RPMI7951 (cell line): ENCODE data around the gene FERMT2. TPM values are rescaled to one million over a fixed set of nuclear protein-coding genes. Genes with fewer than 3 reads are reported as not detected.
"Not testable (repeated sequence)": the region's sequence is repeated elsewhere in the genome, so short reads cannot be mapped to it uniquely, and the experiment has no call there.

ENCODE experiments used
- DNase-seq: peaks from one replicate; pipeline ENCODE4 v3.0.0-alpha.2; 2012; ENCODE audit warnings: low read depth
- total RNA-seq: library from RNA; depleted of rRNA; stranded (reverse); fragments of >200 nt; shearing (Covaris generic); gene quantifications from 2 replicates; pipeline ENCODE4 v1.2.3, GENCODE V29; 2014

Gene FERMT2
- total RNA-seq, 1 experiment from 2014 or later = 84.1 TPM

DNA sequence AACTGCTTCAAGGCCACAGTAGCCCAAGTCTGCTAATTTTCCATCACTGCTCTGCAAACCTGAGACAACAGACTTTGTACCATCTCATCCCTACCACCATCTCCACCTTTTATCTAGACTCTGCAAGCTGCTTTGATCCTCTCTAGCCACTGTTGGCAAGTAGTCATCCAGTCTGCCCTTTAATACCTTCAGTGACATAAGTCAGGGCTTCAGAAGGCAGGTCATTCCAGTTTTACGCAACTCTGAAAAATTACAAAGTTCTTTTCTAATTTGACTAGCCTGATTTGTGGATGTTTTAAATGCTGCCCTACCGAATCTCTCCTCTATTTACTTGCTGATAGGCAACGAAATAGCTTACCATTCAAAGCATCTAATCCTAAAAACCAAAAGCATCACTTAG, 2.8 kb downstream of the FERMT2 start:
- DNase-seq = no peak

DNA sequence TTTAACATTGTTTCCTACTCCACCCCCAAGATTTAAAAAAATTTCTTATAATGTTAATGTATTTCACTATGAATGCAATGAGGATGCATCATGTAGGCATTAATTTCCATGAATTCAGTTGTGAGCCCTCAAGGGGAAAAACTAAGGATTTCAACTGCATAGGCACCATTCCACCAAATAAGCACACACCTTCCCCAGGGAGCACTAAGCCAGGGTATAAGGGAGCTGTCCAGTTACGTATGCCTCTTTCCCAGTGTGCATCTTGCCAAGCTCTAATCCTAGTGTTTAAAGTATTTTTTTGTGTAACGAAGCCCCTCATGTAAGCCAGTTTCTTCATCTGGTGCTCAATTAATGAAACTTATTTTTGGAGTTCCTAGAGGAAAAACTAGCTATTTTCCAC, 6.6 kb downstream of the FERMT2 start:
- DNase-seq = no peak

DNA sequence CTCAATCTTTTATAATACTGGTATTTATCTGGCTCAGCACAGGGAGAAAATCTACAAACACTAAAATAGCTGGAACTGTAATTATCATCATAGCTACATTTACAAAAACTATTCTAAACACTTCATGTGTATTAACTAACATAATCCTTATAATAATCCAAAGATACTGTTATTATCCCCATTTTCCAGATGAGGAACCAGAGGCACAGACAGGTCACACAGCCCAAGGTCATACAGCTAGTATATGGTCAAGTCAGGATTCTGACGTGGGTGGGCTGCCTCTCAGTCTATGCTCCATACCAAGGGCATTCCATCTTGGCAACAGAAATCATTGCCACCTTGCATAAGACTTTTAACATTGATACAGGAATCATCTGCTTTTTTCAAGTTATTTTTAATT, 11.4 kb downstream of the FERMT2 start:
- DNase-seq = no peak

DNA sequence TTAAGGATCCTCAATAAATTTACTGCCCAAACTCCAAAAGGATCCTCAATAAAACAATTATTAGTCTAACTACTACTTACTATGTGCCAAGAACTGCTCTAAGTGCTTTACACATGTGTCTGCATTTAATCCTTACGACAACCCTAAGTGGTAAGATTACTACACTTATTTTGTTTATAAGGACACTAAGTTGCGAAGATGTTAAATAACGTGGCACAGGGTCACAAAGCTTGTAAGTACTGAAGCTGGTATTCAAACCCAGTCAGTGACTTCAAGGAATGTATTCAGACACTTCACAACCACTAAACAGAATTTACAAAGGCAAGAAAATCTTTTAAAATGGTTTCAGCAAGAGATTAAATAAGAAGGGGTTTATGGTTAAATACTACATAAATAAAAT, 13.0 kb downstream of the FERMT2 start:
- no peak for DNase-seq

DNA sequence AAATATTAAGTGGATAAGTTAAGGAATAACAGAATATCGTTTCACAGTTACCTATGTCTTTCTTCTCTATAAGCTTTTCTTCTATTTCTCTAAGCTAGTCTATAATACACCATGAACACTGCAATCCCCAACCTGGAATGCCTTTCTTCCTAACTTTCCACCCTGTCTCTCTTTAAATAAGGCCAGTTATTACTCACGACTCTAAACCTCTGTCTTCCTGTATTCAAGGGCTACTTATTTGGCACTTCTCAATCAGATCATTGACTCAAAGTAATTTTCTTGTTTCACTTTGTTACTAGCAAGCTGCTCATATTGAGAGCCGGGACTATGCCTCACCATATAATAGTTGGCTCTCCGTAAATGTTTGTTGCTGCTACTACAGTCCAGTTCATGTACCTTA, 13.5 kb downstream of the FERMT2 start:
- no peak for DNase-seq

DNA sequence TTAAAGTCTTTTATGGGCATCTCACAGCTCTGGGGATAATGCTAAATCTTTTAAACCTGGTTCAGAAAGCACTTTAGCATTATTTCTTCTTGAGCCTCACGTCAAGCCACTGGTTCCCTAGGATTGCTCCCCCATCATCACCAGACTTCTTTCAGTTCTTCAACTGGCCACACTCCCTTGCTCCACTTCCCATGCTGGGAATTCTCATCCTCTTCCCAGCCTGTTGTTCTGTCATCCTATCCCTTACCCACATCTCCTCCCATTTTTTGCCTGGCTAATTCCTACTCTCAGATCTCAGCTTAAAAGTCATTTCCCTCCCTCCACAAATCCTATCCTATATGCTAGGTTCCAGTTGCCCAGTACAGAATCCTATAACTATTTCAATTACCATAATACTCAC, 14.4 kb downstream of the FERMT2 start:
- no peak for DNase-seq

DNA sequence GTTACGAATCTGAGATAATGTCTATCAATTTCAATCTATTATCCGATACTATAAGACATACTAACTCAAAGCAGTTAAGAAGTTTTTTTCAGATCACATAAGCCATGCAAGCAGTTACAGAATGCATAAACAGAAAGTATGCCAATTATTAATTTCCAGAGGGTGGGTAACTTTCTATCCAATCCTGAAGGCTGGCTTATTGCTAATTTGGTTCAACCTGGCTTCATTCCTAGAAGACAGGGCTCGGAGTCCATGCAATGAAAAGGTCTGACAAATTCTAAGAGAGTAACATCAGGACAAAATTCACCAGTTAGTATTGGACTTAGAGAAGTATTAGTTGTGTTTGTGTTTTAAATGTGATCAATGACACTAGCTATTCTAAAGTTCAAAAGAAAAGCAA, 15.0 kb downstream of the FERMT2 start:
- no peak for DNase-seq

DNA sequence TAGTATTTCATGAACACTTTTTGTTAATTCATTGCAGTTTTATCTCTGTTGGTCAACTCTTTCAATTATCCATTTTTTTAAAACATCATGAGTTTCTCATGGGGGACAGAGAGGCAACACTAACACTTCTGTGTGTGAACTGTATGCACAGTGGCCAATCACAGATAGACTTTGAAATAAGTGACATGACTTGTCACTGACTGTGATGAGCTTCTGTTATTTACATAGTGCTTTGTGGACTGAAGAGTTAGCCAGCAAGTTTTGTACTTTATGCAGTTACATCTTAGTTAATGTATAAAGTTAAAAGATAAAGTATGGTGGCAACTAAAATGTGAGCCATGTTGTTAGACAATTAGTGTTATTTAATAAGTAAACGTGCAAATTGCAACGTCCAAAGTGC, 16.1 kb downstream of the FERMT2 start:
- DNase-seq = no peak

DNA sequence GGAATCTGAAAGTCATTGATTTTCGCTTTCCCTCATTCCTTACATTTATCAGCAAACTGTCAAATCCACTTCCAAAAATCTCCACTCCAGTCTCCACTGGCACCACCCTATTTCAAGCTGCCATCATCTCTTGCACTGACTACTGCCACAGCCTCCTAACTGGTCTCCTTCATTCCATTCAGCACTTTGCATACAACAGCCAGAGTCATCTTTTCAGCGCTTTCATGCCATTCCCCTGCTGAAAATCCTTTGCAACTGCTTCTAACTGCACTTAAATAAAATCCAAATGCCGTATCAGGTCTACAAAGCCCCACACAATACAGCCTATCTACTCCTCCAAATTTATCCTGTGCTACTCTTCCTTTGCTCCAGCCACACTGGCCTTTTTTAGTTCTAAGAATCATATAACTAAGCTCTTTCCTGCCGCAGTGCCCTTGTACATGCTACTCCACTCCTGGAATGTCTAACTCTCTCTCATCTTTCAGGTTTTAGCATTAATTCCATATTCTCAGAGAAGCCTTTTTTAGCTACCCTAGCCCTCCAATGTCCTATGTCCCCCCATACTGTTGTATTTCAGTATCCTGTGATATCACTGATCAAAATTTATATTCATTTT, 21.6 kb downstream of the FERMT2 start:
- no peak for DNase-seq

DNA sequence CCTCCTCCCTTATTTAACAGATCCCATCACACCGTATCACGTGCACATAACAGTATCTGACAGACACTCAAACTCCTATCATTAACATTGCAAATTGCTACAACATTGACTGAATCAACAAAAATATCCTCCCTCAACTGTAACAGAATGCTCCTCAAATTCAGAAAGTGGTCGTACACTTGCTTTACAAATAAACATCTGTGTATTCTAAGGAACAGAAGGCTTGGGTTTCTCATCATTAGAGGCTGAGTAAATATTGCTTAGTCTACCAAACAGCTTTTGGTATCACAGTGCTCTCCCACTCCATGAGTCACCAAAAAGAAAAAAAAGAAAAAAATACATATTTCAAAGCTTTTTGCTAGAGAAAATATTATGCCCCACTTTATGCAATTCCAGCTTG, 23.9 kb downstream of the FERMT2 start:
- DNase-seq = no peak

DNA sequence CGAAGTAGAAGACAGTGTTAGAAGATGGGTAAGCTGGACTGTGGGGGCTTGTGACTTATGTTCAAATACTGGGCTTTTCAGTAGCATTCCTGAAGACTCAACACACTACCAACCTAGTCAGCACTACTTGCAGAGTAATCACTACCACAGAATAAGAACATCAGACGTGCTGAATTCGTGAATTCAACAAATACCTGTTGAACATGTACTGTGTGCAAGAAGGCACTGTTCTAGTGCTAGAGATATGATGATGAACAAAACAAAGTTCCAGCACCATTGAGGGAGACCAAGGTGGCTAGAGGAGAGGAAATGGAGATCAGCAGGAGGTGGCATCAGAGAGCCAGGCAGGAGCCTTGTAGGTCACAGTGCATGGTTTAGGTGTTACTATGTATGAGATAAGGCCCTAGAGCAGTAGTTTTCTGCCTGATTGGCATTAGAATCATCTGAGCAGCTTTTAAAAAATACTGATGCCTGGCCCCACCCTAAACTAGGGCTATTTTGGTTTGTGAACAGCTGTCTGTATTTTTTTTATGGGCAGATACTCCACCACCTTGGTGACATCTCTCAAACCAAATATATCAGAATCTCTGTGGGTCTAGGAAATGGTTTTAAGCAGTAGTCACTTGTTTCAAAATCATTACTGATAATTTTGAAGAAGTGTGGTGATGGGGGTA, 26.8 kb downstream of the FERMT2 start:
- DNase-seq = no peak

DNA sequence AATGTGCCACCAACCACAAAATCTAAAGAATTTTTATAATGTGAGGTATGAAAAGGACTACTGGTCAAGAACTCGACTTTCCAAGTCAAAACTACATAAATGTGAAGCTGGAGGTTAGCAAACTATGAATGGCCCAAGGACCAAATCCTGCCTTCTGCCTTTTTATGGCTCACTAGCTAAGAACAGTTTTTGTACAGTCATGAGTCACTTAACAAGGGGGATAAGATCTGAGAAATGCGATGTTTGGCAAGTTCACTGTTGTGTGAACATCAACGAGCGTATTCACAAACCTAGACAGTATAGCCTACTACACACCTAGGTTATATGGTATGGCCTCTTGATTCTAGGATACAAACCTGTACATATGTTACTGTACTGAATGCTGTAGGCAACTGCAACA, 28.2 kb downstream of the FERMT2 start:
- peak; percentile 47 for DNase-seq

DNA sequence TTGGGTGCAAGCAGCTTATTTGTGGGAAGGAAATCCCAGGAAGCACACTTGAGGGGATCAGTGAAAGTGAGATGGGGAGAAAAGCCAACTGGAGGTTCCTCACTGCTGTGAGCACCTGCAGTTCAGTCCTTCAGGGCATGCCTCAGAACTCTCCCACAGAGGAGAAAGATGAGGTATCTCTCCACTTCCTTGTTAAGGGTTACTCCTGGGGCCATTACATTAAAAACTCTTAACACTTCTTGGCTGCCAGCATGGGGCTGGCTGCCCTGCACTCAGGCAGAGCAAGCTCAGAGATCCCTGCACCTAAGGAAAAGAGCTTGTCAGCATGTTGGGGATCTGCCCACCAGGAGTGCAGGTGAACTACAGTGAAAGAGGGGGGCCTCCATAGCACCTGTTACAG, 28.8 kb downstream of the FERMT2 start:
- no peak for DNase-seq

DNA sequence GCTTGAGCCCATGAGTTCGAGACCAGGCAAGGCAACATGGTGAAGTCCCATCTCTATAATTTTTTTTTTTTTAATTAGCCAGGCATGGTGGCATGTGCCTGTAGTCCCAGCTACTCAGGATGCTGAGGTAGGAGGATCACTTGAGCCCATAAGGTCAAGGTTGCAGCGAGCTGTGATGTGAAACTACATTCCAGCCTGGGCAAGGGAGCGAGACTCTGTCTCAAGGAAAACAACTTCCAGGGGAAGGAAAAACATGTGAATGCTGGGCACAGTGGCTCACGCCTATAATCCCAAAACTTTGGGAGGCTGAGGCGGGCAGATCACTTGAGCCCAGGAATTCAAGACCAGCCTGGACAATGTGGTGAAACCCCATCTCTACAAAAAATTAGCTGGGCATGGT, 30.4 kb downstream of the FERMT2 start:
- DNase-seq = not testable (repeated sequence)

DNA sequence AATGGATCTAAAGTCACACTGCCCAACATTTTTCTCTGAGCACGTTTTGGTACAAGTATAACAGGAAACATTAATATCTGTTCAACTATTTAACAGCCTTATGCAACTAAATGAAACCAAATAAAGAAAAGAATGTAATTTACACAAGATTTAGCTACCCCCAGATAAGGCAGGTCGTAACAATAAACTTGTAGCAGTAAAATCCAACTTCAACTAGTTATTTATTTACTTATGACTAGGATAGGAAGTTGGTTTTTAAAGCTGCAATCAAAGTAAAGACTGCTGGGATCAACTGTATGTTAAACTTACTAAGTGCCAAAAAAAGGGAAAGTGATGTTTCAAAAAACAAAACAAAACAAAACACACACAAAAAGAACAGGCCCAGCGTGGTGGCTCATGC, 30.9 kb downstream of the FERMT2 start:
- DNase-seq = no peak

DNA sequence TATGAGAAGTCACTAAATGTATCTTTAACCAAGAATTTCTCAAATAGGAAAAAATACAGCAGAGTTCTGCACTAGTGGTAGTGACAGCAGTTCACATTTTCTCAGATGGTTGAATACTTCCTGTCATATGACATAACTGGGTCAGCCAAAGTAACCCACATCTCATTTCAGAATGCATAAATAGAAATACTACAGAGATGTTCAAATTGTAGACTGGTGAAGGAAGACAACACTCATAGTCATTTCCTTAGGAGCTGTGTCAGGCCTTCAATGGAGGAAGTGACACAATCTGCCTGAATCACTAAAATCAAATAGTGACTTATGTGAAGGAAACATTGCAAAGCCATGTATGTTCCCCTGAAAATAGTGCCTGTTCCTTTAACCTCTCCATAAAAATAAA, 32.4 kb downstream of the FERMT2 start:
- DNase-seq = peak; percentile 45

DNA sequence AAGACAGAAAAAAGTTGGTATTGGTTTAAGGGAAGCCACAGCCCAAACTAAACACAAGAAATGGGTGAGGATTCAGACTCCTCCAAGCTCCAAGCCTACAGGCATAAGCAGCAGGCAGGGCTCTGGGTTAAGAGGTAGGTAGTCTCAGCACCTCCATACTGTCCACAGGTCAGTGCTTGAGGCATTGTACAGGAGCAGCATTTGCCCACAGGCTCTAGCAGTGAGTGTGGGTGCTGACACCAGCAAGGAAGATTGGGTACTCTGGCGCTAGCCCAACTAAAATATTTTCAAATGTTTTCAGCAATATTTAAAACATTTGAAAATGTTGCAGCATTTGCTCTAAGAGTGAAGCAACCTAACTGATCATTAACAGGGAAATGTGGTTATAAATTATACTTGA, 33.1 kb downstream of the FERMT2 start:
- DNase-seq = no peak

DNA sequence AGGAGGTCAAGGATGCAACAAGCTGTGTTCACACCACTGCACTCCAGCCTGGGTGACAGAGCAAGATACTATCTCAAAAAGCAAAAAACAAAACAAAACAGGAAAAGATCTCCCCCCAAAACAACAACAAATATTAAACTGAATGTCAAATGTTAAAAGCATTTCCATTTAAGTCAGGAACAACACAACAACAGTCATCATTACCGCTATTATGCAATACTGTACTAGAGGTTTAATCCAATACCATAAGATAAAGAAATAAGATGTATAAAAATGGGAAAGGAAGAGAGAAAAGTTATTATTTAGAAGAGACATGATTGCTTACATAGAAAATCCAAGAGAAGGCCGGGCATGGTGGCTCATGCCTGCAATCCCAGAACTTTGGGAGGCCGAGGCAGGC, 36.6 kb downstream of the FERMT2 start:
- DNase-seq = no peak

DNA sequence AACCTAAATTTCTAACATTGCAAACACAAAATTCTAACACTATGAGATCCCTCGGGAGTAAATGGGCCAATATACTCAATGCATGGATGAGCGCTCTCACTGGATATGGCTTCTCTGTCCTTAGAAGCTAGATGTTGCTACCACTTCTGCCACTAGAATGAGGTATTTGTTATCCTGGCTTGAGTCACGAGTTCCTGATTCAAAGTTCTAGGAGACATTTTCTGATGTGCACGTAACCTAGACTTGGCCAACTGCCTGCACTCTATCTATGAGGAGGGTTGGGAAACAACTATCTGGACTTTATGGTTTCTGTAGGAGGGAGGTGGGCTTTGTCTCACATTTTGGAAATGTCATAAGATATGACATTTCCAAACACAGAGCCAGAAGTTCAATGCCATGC, 37.6 kb downstream of the FERMT2 start:
- no peak for DNase-seq

DNA sequence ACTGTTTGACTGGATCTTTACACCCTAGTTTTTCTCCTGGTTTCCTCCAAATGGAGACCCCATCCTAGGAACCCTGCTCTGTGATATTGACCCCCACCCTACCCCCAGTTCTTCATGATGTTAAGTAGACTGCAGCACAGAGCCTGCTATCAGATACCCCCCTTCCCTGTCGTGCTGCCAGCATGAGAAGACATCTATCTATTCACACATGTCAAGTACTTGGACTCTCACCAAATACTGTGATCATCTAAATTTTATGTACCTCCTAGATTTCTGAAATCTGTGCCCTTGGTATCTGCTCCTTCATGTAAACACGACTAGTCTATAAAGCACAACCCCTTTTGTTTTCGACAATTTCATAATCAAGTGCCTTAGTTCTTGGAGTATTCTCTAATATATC, 38.9 kb downstream of the FERMT2 start:
- no peak for DNase-seq

DNA sequence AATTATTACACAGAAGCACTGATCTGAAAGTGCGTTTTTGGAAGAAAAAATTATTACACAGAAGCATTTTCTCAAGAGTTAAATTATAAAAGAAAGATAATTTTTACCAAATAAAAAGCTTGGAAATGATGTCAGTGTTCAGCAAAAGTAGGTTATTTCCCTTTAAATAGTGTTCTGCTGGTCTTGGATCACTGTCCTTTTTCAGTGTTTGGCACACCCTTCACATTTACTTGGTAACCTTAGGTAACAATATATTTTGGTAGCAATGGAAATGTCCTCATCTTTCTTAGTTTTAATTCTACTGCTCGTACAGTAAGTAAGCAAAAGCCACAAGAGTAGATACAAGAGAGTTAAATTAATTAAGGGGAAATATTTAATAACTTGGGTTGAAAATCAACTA, 40.3 kb downstream of the FERMT2 start:
- no peak for DNase-seq

DNA sequence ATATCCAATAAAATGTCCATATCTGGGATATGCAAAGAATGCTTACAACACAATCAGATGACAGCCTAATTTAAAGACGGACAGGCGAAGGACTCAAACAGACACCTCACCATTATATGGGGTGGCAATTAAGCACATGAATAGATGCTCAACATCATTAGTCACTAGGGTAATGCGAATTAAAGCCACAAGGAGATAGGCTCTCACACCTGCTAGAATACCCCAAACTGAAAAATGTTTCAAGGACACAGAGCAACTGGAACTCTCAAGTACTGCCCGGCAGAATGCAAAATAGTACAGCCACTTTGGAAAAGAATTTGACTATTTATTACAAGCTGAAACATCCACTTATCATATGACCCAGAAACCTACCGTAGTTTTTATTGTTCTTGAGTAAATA, 42.9 kb downstream of the FERMT2 start:
- no peak for DNase-seq

DNA sequence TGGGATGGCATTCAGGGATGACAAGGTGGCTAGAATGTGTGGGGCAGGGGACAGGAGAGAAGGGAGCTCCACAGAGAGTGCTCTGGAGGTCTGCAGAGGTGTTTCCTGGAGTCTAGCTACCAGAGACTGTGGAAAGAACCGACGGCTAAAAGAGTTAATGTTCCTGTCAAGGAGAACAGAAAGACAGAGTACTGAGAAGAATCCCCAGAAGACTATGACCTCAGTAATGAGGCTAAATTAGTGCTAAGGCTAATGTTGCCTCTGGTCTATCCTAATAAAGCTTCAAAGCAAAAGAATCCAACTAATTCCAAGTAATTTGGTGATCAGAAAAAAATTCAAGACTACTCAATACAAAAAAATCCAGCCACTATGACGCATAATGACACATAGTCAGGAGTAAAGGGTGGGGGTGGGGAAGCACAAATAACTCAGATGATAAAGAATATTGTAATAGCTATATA, 44.7 kb downstream of the FERMT2 start:
- DNase-seq = peak; percentile 78
